Suprapubic skin (tissue), 3 donors: ENCODE results near the gene TRMT11.

Experiments used
- CTCF ChIP-seq, 2 donors: fragments of 200-600 bp in 1 of 2; fragments of 450-650 bp in 1 of 2; sonication (generic) in 1 of 2; IDR thresholded peaks; one replicate each; pipeline ENCODE4 v1.5.1; 2016 to 2019; ENCODE audit warnings: antibody characterized with exemption in 2 of 2, mild to moderate bottlenecking in 1 of 2, moderate library complexity in 1 of 2
- POLR2A ChIP-seq, 2 donors: fragments of 450-650 bp; IDR thresholded peaks; one replicate each; pipeline ENCODE4 v1.6.1; 2017; ENCODE audit warnings: antibody characterized with exemption in 2 of 2, mild to moderate bottlenecking in 2 of 2, moderate library complexity in 2 of 2

GRCh38 chr6:125952764-125953501, 33.4 kb upstream of the TRMT11 start:
- TF ChIP-seq POLR2A (IDR thresholded peaks at IDR 0.05) (no peak), CTCF (IDR thresholded peaks at IDR 0.05) (no peak)
